Germinal center (tissue), 1 donor: ENCODE data around the gene PMEPA1.

Source experiments
- DNase-seq: peaks from one replicate; pipeline ENCODE4 v3.0.0; 2012; ENCODE audit warnings: mixed read lengths, low spot score

The PMEPA1 gene

DNA sequence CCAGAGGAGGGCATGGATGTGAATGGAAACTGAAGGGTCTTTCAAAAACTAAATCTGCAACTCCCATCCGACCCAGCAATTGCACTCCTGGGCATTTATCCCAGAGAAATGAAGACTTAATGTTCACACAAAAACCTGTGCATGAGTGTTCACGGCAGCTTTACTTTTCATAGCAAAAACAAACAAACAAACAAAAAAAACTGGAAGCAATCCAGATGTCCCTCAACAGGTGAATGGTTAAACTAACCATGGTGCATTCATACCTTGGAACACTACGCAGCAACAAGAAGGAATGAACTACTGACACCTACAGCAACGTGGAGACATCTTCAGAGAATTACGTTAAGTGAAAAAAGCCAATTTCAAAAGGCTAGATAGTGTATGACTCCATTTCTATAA is 32.2 kb downstream of the PMEPA1 start:
- no peak for DNase-seq

GRCh38 chr20:57676589-57677583 is 32.9 kb downstream of the PMEPA1 start:
- no peak for DNase-seq

GRCh38 chr20:57675773-57676172 is 34.0 kb downstream of the PMEPA1 start:
- no peak for DNase-seq

GRCh38 chr20:57672953-57673575 is 36.8 kb downstream of the PMEPA1 start:
- no peak for DNase-seq

DNA sequence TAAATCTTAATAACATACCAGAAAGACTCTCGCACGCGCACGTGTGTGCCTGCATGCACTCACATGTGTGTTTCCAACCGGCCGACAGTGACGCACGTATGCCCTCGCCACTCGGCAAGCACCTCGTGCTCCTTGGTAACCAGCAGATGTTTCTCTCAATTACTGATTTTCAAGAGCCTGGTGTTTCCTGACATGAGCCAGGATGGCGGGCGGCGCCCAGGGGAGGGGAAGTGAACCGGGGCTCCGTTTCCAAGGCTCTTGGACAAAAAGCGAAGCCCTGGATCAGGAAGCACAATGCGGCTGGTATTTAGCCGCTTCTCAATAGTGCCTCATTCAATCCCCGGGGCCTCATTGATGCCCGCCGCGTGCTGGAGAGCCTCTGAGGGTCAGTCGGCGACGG is 37.7 kb downstream of the PMEPA1 start:
- DNase-seq, result no peak

GRCh38 chr20:57671662-57672061 is 38.2 kb downstream of the PMEPA1 start:
- DNase-seq, result no peak

GRCh38 chr20:57671072-57671391 is 38.8 kb downstream of the PMEPA1 start:
- no peak for DNase-seq

- no peak for DNase-seq
These were observed 39.3 kb downstream of the PMEPA1 start for GRCh38 chr20:57670288-57671071.

DNA sequence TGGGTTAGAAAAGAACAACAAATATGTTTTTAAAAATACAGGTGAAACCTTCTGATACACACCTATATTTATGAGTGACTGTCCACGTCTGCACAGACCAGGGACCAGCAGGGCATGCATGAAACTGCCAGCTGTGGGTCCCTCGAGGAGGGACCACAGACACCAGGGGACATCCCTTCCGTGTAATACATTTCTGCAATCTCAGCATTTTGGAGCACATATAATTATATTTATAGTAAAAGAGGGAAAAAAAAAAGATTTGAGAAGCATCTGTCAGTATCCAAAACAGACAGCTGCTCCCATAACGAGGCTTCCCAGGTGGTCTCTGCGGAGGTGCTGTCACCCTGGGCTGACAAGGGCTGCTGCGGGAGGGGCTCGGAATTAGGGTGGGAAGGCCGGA is 40.2 kb downstream of the PMEPA1 start:
- DNase-seq, result no peak

DNA sequence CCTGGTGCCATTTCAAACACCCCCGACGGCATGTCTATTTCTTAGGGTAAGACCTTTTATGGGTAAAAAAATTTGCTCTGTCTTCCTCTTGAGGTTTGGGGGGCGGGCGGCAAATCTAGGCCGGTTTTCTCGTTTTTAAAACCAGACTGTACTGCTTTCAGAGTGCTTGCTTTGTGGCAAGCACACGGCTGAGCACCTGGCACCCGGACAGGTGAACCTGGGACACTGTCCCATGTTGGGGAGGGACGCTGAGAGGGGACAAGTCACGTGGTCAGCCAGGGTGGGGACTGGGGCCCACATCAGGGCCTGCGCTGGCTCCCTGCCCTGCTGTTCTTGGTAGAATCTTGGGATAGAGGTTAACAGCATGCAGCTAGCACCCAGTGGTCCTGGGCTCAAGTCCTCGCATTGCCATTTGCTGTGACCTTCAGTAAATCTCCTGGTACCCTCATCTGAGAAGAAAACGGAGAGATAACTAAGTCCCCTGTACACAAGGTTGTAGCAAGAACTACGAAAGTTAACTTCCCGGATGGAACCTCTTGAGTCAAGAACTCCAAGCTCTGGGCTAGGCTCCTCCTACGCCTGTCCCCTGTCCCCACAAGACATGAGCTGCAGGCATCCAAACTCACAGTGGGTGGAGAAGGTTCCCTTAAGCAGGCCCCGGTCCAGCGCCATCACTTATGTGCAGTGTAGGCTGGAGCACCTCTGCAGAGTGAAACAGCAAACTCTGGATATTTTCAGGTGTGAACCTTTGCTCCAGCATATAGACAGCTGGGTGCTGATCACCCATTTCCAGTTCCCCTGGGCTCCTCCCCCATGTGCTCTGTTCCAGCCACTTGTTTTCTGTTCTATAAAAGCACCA is 41.7 kb downstream of the PMEPA1 start:
- no peak for DNase-seq

GRCh38 chr20:57667388-57667787 is 42.4 kb downstream of the PMEPA1 start:
- no peak for DNase-seq

- no peak for DNase-seq
These were observed 43.0 kb downstream of the PMEPA1 start for GRCh38 chr20:57666834-57667157.

- no peak for DNase-seq
These were observed 43.5 kb downstream of the PMEPA1 start for GRCh38 chr20:57666106-57666833.

DNA sequence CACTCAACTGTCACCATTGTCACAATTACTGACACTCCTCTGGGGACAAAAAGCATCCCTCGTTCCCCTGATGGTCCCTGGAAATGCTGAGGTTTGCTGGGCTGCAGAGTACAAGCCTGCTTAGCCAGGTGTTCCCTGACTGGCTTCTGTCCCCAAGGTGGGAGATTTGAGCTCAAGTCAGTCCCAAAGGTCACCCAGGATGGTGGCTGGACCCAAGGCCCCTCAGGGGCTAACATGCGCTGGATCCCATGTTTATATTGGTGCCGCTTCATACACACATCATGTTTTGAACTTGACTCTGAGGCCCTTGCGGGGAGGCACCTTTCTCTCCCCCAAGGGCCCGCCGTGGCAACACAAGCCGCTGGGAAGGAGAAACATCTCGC is 44.2 kb downstream of the PMEPA1 start:
- DNase-seq, result no peak

DNA sequence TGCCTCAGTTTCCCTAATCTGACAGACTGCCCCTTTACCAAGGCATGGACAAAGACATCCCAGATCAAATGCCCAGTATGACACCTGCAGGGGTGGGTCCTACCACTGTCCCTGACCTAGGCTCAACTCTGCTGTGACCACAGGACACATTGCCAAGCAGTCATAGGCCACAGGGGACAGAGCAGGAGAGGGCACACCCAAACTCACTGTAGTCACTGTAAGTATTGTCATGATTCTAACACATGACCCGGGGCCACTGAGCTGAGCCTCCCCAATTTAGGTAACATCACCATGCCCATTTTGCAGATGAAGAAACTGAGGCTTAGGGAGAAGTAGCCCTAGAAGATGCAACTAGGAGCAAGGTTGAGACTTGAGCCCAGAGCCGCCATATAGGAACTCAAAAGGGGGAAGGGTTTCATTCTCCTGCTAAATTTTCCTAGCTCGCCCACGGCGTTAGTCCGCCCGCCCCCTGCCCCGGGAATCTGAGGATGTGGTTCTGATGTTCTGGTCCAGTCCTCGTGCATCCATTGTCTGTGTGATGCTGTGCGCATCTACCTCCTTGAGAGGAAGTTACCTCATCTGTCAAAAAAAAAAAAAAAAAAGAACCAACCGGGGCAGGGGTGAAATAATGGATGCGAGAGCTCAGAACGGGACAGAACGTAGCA is 44.8 kb downstream of the PMEPA1 start:
- no peak for DNase-seq

- DNase-seq, result no peak
These were observed 45.3 kb downstream of the PMEPA1 start for GRCh38 chr20:57664476-57664875.

DNA sequence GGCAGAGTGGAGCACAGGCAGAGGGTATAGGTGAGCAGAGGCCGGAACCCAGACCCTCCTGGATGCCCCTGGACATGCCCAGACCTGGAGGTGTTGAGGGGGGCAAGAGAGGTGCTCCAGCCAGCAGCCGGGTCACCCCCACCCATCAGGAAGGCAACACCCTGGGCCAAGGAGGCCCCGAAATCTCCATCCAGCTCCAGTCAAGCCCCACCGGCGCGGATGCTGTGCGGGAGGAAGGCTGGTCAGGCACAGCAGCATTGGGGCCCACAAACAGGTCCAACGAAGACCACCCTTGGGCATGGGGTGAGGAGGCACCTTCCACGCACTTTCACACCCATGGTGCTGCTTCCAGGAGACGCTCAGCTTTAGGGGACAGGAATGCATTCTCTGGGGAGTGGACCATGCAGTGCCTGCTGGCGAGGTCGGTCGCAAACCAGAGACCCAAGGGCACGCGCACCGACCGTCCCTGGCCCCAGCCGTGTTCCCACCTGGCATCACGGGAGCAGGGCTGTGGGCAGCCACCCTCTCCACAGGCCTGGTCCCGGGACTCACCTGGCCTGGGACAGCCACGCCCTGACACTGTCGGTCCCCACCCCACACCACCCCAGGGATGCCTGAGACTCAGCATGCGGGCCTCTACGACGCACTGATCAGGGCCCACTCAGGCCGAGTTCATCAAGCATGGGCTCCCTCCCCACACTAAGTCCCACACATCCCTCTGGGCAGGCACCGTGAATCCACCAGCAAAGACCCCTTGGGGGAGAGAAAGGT is 45.9 kb downstream of the PMEPA1 start:
- DNase-seq, result no peak

GRCh38 chr20:57663241-57663640 is 46.6 kb downstream of the PMEPA1 start:
- no peak for DNase-seq

- DNase-seq, result no peak
These were observed 47.2 kb downstream of the PMEPA1 start for GRCh38 chr20:57662456-57663240.
